HL-60 (cell line): ENCODE data around the gene RASSF1.
A peak's percentile ranks its signal among the peaks of the same experiment; 100 is the strongest.

Experiments
- DNase-seq, 2 experiments: peaks; one replicate each; pipeline ENCODE4 v3.0.0-alpha.2; 2010 to 2020; ENCODE audit warnings: low read depth in 1 of 2, low spot score in 1 of 2
- H3K27ac ChIP-seq: fragments of 250-450 bp; sonication (Bioruptor Pico); replicated peaks from 2 replicates; pipeline ENCODE4 v1.5.1; 2020; ENCODE audit warnings: mild to moderate bottlenecking, moderate library complexity
- H3K27me3 ChIP-seq: fragments of 250-450 bp; sonication (Bioruptor Pico); 2 replicates; pipeline ENCODE4 v1.5.1; 2021; ENCODE audit warnings: mild to moderate bottlenecking, moderate library complexity; ENCODE audit not compliant: insufficient read depth, poor library complexity, severe bottlenecking
- H3K4me3 ChIP-seq: replicated peaks from 2 replicates; pipeline ENCODE4 v1.5.1; 2011; ENCODE audit warnings: mild to moderate bottlenecking, control low read depth, low read length; ENCODE audit not compliant: insufficient read depth
- CTCF ChIP-seq: IDR thresholded peaks from one replicate; pipeline ENCODE4 v1.5.1; 2011; ENCODE audit warnings: low read length, control low read depth, inconsistent platforms; ENCODE audit not compliant: insufficient read depth
- GABPA ChIP-seq: IDR thresholded peaks from 2 replicates; pipeline ENCODE4 v1.6.1; 2012; ENCODE audit warnings: low read depth
- POLR2AphosphoS5 ChIP-seq: IDR thresholded peaks from 2 replicates; pipeline ENCODE4 v1.6.1; 2012; ENCODE audit warnings: low read depth
- REST ChIP-seq: IDR thresholded peaks from 2 replicates; pipeline ENCODE4 v1.6.1; 2012; ENCODE audit warnings: low read depth; ENCODE audit not compliant: insufficient replicate concordance
- SPI1 ChIP-seq: IDR thresholded peaks from 2 replicates; pipeline ENCODE4 v1.6.1; 2012; ENCODE audit warnings: low read depth, mild to moderate bottlenecking, borderline replicate concordance

The RASSF1 gene

GRCh38 chr3:50323614-50324199 is 16.9 kb downstream of the RASSF1 start:
- no peak for DNase-seq
- Histone ChIP-seq H3K27ac (peak overlapping the region; percentile 100), H3K4me3 (no peak overlapping the region), H3K27me3 (no peaks in the 10 kb centered on the region)
- TF ChIP-seq CTCF, result no peak
- peak; percentile 39; the same call in 1 of the 2 replicates for TF ChIP-seq SPI1
- TF ChIP-seq GABPA, result no peak
- TF ChIP-seq REST, result no peak
- TF ChIP-seq POLR2AphosphoS5, result 0 out of 2 replicates have a peak, but pooled peaks have one; percentile 6

GRCh38 chr3:50323092-50323600 is 17.5 kb downstream of the RASSF1 start:
- Histone ChIP-seq H3K27ac (peak overlapping the region; percentile 100), H3K27me3 (no peaks in the 10 kb centered on the region), H3K4me3 (no peak overlapping the region)
- DNase-seq, result peak in 1 of 2 experiments; percentile 49
- TF ChIP-seq CTCF (no peak), REST (no peak), GABPA (no peak), POLR2AphosphoS5 (peak; percentile 48; the same call in 1 of the 2 replicates), SPI1 (peak; percentile 26; the same call in 1 of the 2 replicates)

- peak within 1 kb of the TSS; percentile 100 for H3K27ac ChIP-seq
- no peak for DNase-seq
- TF ChIP-seq SPI1, result no peak
- TF ChIP-seq POLR2AphosphoS5, result no peak
- peak within 1 kb of the TSS; percentile 68 for H3K4me3 ChIP-seq
- no peaks in the 10 kb centered on the region for H3K27me3 ChIP-seq
These were observed 18.1 kb downstream of the RASSF1 start, which contains the start of gene HYAL2 for GRCh38 chr3:50322386-50323091. HYAL2 (minus strand) TSS chr3:50322745; CDS start chr3:50320489, 2,256 bp downstream.

GRCh38 chr3:50322115-50322385 is 18.6 kb downstream of the RASSF1 start:
- Histone ChIP-seq H3K27ac (peak overlapping the region; percentile 100), H3K27me3 (no peaks in the 10 kb centered on the region), H3K4me3 (peak overlapping the region; percentile 68)
- TF ChIP-seq SPI1 (no peak), POLR2AphosphoS5 (no peak), GABPA (no peak), CTCF (no peak), REST (no peak)
- DNase-seq, result no peak
